WI38 (cell line): ENCODE results near the gene PRDM16.

Experiments
- H3K4me3 ChIP-seq: 2 replicates; pipeline ENCODE4 v1.5.1; 2011; ENCODE audit warnings: low read depth, mild to moderate bottlenecking, control low read depth, low read length
- TF ChIP-seq, protein P1 (sequence below): IDR thresholded peaks from 2 replicates; pipeline ENCODE4 v1.5.1; 2012; ENCODE audit warnings: low read depth, mild to moderate bottlenecking, control low read depth, low read length

Gene PRDM16

DNA sequence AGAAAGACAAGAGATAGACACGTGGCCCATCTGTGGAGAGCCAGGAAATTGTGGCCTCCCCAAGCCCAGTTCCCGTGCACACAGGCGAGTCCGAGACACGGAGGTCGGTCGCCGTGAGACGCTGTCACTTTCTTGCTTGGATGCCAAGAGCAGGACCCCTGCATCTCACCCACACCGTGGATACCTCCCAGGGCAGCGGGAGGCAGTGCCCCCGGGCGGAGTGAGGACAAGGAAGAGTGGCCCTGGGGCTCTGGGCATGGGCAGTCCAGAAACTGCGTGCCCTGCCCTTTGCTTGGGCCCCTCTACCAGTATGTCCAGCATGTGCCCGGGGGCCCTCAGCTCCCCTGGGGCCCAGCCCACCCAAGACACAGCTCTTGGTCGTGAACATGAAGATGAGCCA, 360.8 kb downstream of the PRDM16 start:
- no peak overlapping the region for H3K4me3 ChIP-seq
- TF ChIP-seq, protein P1, sequence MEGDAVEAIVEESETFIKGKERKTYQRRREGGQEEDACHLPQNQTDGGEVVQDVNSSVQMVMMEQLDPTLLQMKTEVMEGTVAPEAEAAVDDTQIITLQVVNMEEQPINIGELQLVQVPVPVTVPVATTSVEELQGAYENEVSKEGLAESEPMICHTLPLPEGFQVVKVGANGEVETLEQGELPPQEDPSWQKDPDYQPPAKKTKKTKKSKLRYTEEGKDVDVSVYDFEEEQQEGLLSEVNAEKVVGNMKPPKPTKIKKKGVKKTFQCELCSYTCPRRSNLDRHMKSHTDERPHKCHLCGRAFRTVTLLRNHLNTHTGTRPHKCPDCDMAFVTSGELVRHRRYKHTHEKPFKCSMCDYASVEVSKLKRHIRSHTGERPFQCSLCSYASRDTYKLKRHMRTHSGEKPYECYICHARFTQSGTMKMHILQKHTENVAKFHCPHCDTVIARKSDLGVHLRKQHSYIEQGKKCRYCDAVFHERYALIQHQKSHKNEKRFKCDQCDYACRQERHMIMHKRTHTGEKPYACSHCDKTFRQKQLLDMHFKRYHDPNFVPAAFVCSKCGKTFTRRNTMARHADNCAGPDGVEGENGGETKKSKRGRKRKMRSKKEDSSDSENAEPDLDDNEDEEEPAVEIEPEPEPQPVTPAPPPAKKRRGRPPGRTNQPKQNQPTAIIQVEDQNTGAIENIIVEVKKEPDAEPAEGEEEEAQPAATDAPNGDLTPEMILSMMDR, result no peak

DNA sequence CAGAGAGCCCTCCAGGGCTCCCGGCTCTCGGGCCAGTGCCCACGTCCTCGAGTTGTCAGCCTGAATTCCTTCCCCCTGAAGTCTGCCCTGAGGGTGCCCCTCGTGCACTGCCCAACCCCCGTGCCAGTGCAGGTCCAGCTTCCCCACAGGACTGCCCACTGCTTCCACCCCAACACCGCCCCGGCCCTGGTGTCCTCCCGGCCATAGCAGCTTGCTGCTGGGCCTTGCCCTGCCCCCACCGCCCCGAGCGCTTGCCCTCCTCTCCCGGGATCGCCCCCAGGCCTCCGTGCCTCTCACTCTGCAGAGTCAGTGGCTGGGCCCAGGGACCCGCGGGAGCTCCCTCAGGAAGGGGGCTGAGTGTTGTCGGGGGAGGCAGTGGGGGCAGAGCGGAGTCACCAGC, 361.4 kb downstream of the PRDM16 start:
- TF ChIP-seq, protein P1, result no peak
- H3K4me3 ChIP-seq, result no peak overlapping the region

DNA sequence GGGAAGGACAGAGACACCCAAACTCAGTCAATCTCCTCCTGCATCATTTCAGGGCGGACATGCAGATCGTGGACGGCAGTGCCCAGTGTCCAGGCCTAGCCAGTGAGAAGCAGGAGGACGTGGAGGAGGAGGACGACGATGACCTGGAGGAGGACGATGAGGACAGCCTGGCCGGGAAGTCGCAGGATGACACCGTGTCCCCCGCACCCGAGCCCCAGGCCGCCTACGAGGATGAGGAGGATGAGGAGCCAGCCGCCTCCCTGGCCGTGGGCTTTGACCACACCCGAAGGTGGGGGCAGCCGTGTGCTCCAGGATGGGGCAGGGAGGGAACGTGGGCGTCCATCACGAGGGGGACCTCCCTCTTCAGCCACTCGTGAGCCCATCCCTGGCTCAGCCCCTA, 361.8 kb downstream of the PRDM16 start:
- no peak overlapping the region for H3K4me3 ChIP-seq
- TF ChIP-seq, protein P1, result no peak

DNA sequence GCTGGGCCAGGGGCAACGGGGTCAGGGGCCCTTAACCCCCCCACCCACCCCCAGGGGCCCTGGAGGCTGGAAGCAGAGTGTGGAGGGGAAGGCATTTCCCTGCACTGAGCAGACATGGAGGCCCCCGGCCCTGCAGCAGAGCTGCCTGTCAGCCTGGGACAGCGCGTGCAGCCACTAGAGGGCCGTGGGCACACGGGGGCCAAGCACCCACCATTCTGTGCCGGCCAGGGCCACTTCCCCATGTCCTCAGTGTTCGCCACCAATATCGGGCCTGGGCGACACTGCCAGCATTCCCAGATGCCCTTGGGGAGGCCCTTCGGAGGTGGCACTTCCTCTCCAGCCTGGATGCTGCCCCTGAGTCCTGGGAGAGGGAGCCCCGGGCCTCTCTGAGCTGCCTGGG, 362.3 kb downstream of the PRDM16 start:
- no peak overlapping the region for H3K4me3 ChIP-seq

DNA sequence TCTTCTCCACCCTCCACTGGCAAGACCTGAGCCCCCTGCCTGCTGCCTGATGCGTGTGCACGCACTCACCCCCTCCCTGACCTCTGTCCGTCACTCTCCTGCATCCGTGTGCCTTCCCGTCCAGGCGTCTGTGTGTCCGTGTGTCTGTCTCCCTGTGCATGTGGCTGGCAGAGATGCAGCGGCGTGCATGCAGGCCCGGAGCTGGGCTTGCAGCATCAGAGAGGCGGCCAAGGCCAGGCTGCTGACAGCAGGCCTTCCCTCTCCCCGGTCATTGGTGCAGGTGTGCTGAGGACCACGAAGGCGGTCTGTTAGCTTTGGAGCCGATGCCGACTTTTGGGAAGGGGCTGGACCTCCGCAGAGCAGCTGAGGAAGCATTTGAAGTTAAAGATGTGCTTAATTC, 362.7 kb downstream of the PRDM16 start:
- TF ChIP-seq, protein P1, result no peak
- no peak overlapping the region for H3K4me3 ChIP-seq

More for the DNA sequence above, 362.3 kb downstream of the PRDM16 start:
- TF ChIP-seq, protein P1, result no peak

DNA sequence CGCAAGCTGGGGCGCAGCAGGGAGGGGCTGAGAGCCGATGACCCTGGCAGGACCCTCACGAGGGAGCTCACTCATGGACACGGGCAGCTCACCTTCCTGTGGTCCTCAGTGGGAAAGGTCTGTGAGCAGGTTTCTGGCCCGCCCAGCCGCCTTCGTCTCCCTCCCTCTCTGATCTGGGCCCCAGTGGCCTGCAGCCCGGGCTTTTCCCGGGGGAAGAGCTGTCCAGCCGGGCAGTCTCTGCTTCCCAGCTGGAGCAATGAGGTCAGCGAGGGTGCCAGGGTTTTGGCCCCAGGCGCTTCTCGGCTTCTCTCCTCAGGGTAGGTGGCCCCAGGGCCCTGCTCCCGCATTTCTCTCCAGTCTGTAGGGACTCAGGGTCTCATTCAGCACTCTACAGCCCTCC, 363.3 kb downstream of the PRDM16 start:
- no peak overlapping the region for H3K4me3 ChIP-seq
- TF ChIP-seq, protein P1, result no peak

DNA sequence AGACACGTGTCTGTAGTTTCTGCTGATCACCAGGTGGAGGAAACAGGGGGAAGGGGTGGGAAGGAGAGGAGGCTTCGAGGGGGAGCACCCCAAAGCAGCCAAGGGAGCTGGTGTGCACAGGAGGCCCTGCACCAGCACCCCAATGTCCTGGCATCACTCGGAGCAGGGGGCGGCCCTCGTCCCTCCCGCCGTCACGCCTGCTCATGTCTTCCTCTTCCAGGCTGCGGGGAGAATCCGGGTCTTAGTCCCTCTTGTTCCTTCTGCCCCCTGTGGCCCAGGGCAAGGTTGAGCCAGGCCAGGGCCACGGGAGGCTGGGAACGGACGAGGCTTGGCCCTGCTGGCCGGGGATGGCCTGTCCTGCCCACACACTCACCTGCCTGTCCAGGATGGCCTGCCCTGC, 364.1 kb downstream of the PRDM16 start:
- TF ChIP-seq, protein P1, result no peak
- no peak overlapping the region for H3K4me3 ChIP-seq
